K562 (cell line): ENCODE data around the gene AAK1. TPM values are rescaled to one million over a fixed set of nuclear protein-coding genes. Genes with fewer than 3 reads are reported as not detected.

ENCODE experiments used
- ATAC-seq: fragments of 200-7000 bp; cut with Tn5 transposase; 3 replicates; pipeline ENCODE4 v1.9.1; 2020; ENCODE audit warnings: moderate library complexity
- BruUV-seq: library from RNA; stranded (reverse); fragments of 400-500 nt; replicated peaks from 2 replicates; lab custom pipeline; 2021; lab: Mats Ljungman, UMichigan
- CTCF ChIA-PET: fragments of 300-600 bp; formaldehyde crosslinking; extraction: SDS; loops from one replicate; lab custom pipeline; 2021; ENCODE audit warnings: low intra/inter-chr PET ratio; lab: Yijun Ruan, JAX
- POLR2A ChIA-PET: fragments of 300-600, 350-650 bp; sonication (Branson Sonifier 250); formaldehyde crosslinking; extraction: SDS; loops from one replicate; lab custom pipeline; 2021; ENCODE audit warnings: antibody characterized with exemption, inconsistent platforms; lab: Yijun Ruan, JAX
- DNase-seq, 4 experiments: peaks; one replicate each; pipeline versions ENCODE4 v3.0.0 to v3.0.0-alpha.2; 2011 to 2018; ENCODE audit warnings: low spot score in 3 of 4, mixed read lengths in 3 of 4; ENCODE audit errors: extremely low read depth in 1 of 4
- FAIRE-seq: peaks from 2 replicates; lab custom pipeline; 2011; peaks lifted over from hg19 to GRCh38; lab: Jason Lieb, UNC
- H2AFZ ChIP-seq: 2 replicates; pipeline ENCODE4 v1.6.0; 2011; ENCODE audit warnings: low read depth, low read length, control low read depth, inconsistent platforms
- H3K27ac ChIP-seq: fragments of 200-600 bp; 3 replicates; pipeline ENCODE4 v1.8.0; 2011; ENCODE audit warnings: low read depth, mild to moderate bottlenecking, control low read depth, inconsistent platforms, low read length, moderate library complexity, mixed read lengths; ENCODE audit errors: extremely low read depth
- H3K27me3 ChIP-seq, 2 experiments: fragments of 300-600 bp in 1 of 2; 2 replicates in 1 of 2; 3 replicates in 1 of 2; pipeline versions ENCODE4 v1.6.0 to v1.8.0; 2011; ENCODE audit warnings: inconsistent platforms in 2 of 2, low read length in 2 of 2, mild to moderate bottlenecking in 1 of 2, mixed read lengths in 1 of 2, moderate library complexity in 1 of 2; ENCODE audit not compliant: control insufficient read depth in 2 of 2, insufficient read depth in 2 of 2
- H3K36me3 ChIP-seq: fragments of 300-600 bp; 3 replicates; pipeline ENCODE4 v1.8.0; 2011; ENCODE audit warnings: mild to moderate bottlenecking, low read length, inconsistent platforms; ENCODE audit not compliant: control insufficient read depth, insufficient read depth
- H3K4me1 ChIP-seq, 2 experiments: fragments of 200-600 bp in 1 of 2; replicated peaks in 1 of 2; 2 replicates in 1 of 2; 3 replicates in 1 of 2; pipeline versions ENCODE4 v1.5.1 to v1.8.0; 2011; ENCODE audit warnings: inconsistent platforms in 2 of 2, low read length in 2 of 2, mild to moderate bottlenecking in 1 of 2, mixed read lengths in 1 of 2, moderate library complexity in 1 of 2; ENCODE audit not compliant: control insufficient read depth in 2 of 2, insufficient read depth in 2 of 2
- H3K4me2 ChIP-seq: 2 replicates; pipeline ENCODE4 v1.6.1; 2011; ENCODE audit warnings: low read length, control low read depth, inconsistent platforms, mixed read lengths; ENCODE audit not compliant: insufficient read depth
- H3K4me3 ChIP-seq: fragments of 200-600 bp; sonication (generic), shearing (Covaris generic); 2 replicates; pipeline ENCODE4 v1.5.1; 2016; ENCODE audit warnings: control low read depth, inconsistent platforms
- H3K79me2 ChIP-seq: fragments of 200-600 bp; 3 replicates; pipeline ENCODE4 v1.8.0; 2011; ENCODE audit warnings: low read length, inconsistent platforms; ENCODE audit not compliant: control insufficient read depth, insufficient read depth
- H3K9ac ChIP-seq, 2 experiments: 2 replicates each; pipeline versions ENCODE4 v1.6.0 to v1.6.1; 2011; ENCODE audit warnings: low read depth in 2 of 2, low read length in 2 of 2, control low read depth in 1 of 2, inconsistent platforms in 1 of 2, mild to moderate bottlenecking in 1 of 2, mixed read lengths in 1 of 2; ENCODE audit not compliant: insufficient read depth in 1 of 2
- H3K9me1 ChIP-seq: one replicate; pipeline ENCODE4 v1.6.0; 2011; ENCODE audit warnings: inconsistent platforms, mild to moderate bottlenecking, low read length, moderate library complexity; ENCODE audit not compliant: control insufficient read depth, insufficient read depth
- H3K9me3 ChIP-seq: replicated peaks from 2 replicates; pipeline ENCODE4 v1.5.1; 2011; ENCODE audit warnings: low read depth, low read length, inconsistent platforms; ENCODE audit not compliant: control insufficient read depth, insufficient read depth
- H4K20me1 ChIP-seq: replicated peaks from 2 replicates; pipeline ENCODE4 v1.6.1; 2011; ENCODE audit warnings: low read length, inconsistent platforms, mixed read lengths; ENCODE audit not compliant: control insufficient read depth, insufficient read depth
- CUX1 ChIP-seq: fragments of 200-800 bp; sonication (Bioruptor generic); IDR thresholded peaks from 2 replicates; pipeline ENCODE4 v1.6.1; 2016; ENCODE audit warnings: missing genetic modification characterization, missing compliant biosample characterization
- DACH1 ChIP-seq: fragments of 450-650 bp; IDR thresholded peaks from 2 replicates; pipeline ENCODE4 v1.6.1; 2018; ENCODE audit not compliant: partially characterized antibody
- FOXA1 ChIP-seq: fragments of 450-650 bp; IDR thresholded peaks from 2 replicates; pipeline ENCODE4 v1.6.1; 2016; ENCODE audit warnings: mild to moderate bottlenecking, borderline replicate concordance
- MEF2D ChIP-seq: conservative IDR thresholded peaks from 2 replicates; pipeline ENCODE4 v1.6.1; 2016; ENCODE audit warnings: low read depth, missing genetic modification characterization, missing compliant biosample characterization
- SMAD2 ChIP-seq: fragments of 150-350 bp; IDR thresholded peaks from 2 replicates; pipeline ENCODE4 v1.6.1; 2014; ENCODE audit warnings: low read depth, mild to moderate bottlenecking, low read length
- ZNF224 ChIP-seq: sonication (generic); formaldehyde crosslinking; IDR thresholded peaks from 2 replicates; pipeline ENCODE4 v1.8.0; 2022; ENCODE audit warnings: mild to moderate bottlenecking, missing genetic modification reagents
- ZNF717 ChIP-seq: fragments of 250-450 bp; sonication (Bioruptor Pico); IDR thresholded peaks from 2 replicates; pipeline ENCODE4 v1.5.0; 2021
- WGBS: fragments of 100-300 bp; shearing (Covaris generic); methylation state at CpG from one replicate; pipeline ENCODE4 v1.1.6; 2016; ENCODE audit warnings: low coverage, mixed read lengths; ENCODE audit not compliant: insufficient coverage; ENCODE audit errors: missing lambda C conversion rate; 5-methylcytosine and 5-hydroxymethylcytosine counted together
- in situ Hi-C: fragments of 300-500 bp; cut with MboI; formaldehyde crosslinking; loops from 4 replicates; pipeline ENCODE4 v1.15.0; 2018; ENCODE audit warnings: inconsistent platforms, mixed read lengths
- intact Hi-C: fragments of 100-400 bp; cut with micrococcal nuclease; formaldehyde crosslinking; loops from 2 replicates; pipeline ENCODE4 v1.14.2; 2022
- polyA plus RNA-seq, 8 experiments: library from polyadenylated mRNA; depleted of rRNA in 4 of 8; stranded (reverse) in 5 of 8; unstranded in 3 of 8; fragments of >200 nt; fragmentation: Nextera tagmentation in 2 of 8; fragmentation: Illumina TruSeq in 1 of 8; extraction: Ambion mirVana in 2 of 8; extraction: Trizol in 1 of 8; gene quantifications; 2 replicates each; pipeline versions ENCODE4 v1.2.1 to v1.2.3, GENCODE V29; 2011 to 2014; ENCODE audit warnings: inconsistent platforms in 1 of 8, missing spikeins in 1 of 8
- total RNA-seq, 7 experiments: library from RNA; depleted of rRNA in 6 of 7; stranded (reverse); fragments of >200 nt in 6 of 7; fragmentation: Illumina TruSeq in 2 of 7; extraction: Trizol in 2 of 7; gene quantifications; 2 replicates each; pipeline versions ENCODE4 v1.2.1 to v1.2.3, GENCODE V29; 2011 to 2021; ENCODE audit warnings: low replicate concordance in 1 of 7

Gene AAK1
- total and polyA plus RNA-seq, 9 of the 15 experiments (the other 6 are each of a cell fraction or from before 2014, with no cell fraction given), result 0.89 to 17.1 (median 6.0) TPM

GRCh38 chr2:69556008-69556407, 87.5 kb downstream of the AAK1 start:
- ATAC-seq, result no peak
- no peaks in the 10 kb centered on the region for H3K36me3 ChIP-seq
- H3K4me2 ChIP-seq, result no peak overlapping the region
- no peaks in the 10 kb centered on the region; the same call in 1 of the 2 replicates for H4K20me1 ChIP-seq
- FAIRE-seq, result no peak
- no peak overlapping the region for H3K27ac ChIP-seq
- no peak for DNase-seq
- H3K9me3 ChIP-seq, result no peaks in the 10 kb centered on the region
- peak; percentile 42; the same call in 1 of the 2 replicates for TF ChIP-seq MEF2D (tag)
- TF ChIP-seq DACH1, result no peak
- no peak overlapping the region for H3K4me3 ChIP-seq
- ChIA-PET POLR2A (interaction anchor here (0.6 to 1.1 kb wide), 2 partner anchors 9 to 80 kb away, joined by 3 read pairs; no protein-coding TSS in a partner anchor), CTCF (no interaction called here)
- in situ Hi-C loops, result no loop called here
- BruUV-seq, result no TSS peak
- peaks cover 0 to 4% of the 10 kb centered on the region in 2 experiments; a peak in 1 of 5 replicates for H3K4me1 ChIP-seq
- no peaks in the 10 kb centered on the region for H3K79me2 ChIP-seq
- intact Hi-C loops, result loop anchor here (5.0 to 10.0 kb wide), 3 partner anchors 181 to 261 kb away; no protein-coding TSS in a partner anchor
- no peak overlapping the region for H3K9ac ChIP-seq
- no peaks in the 10 kb centered on the region for H3K9me1 ChIP-seq
- H3K27me3 ChIP-seq, result no peaks in the 10 kb centered on the region
- WGBS, result 25% methylated on average over 4 of the region's 4 CpGs
- H2AFZ ChIP-seq, result no peak overlapping the region

- in situ Hi-C loops, result no loop called here
- BruUV-seq, result no TSS peak
- Histone ChIP-seq H4K20me1 (no peaks in the 10 kb centered on the region; the same call in 1 of the 2 replicates), H3K79me2 (no peaks in the 10 kb centered on the region), H3K27me3 (no peaks in the 10 kb centered on the region), H3K9ac (0 out of 4 replicates have a peak overlapping the region, but pooled peaks of 1 of the 2 experiments have one; percentile 39), H3K27ac (no peak overlapping the region), H3K9me1 (no peaks in the 10 kb centered on the region), H3K4me1 (peaks cover 0 to 2% of the 10 kb centered on the region in 2 experiments; a peak in 1 of 5 replicates), H2AFZ (peak overlapping the region; percentile 2; the same call in 1 of the 2 replicates), H3K4me3 (no peak overlapping the region), H3K36me3 (no peaks in the 10 kb centered on the region), H3K9me3 (no peaks in the 10 kb centered on the region), H3K4me2 (no peak overlapping the region)
- POLR2A ChIA-PET, result interaction anchor here (0.6 kb wide), 1 partner anchor 59 kb away, joined by 3 read pairs; no protein-coding TSS in a partner anchor
- WGBS, result 47% methylated on average over 3 of the region's 3 CpGs
- intact Hi-C loops, result loop anchor here (5.0 to 10.0 kb wide), 3 partner anchors 180 to 262 kb away; no protein-coding TSS in a partner anchor
- ATAC-seq (peak; percentile 45; the same call in 1 of the 3 replicates), FAIRE-seq (no peak), DNase-seq (no peak)
- TF ChIP-seq ZNF224 (CRISPR knock-in tag), result no peak
- no peak for TF ChIP-seq FOXA1
- TF ChIP-seq CUX1 (CRISPR knock-in tag), result no peak
- no peak for TF ChIP-seq ZNF717 (CRISPR knock-in tag)
- no peak for TF ChIP-seq SMAD2
- CTCF ChIA-PET, result no interaction called here
Observed at GRCh38 chr2:69554981-69555380, 88.6 kb downstream of the AAK1 start.
